ENCODE measurements around the gene RASGRP2.
A peak's percentile ranks its signal among the peaks of the same experiment; 100 is the strongest.

The RASGRP2 gene

DNA sequence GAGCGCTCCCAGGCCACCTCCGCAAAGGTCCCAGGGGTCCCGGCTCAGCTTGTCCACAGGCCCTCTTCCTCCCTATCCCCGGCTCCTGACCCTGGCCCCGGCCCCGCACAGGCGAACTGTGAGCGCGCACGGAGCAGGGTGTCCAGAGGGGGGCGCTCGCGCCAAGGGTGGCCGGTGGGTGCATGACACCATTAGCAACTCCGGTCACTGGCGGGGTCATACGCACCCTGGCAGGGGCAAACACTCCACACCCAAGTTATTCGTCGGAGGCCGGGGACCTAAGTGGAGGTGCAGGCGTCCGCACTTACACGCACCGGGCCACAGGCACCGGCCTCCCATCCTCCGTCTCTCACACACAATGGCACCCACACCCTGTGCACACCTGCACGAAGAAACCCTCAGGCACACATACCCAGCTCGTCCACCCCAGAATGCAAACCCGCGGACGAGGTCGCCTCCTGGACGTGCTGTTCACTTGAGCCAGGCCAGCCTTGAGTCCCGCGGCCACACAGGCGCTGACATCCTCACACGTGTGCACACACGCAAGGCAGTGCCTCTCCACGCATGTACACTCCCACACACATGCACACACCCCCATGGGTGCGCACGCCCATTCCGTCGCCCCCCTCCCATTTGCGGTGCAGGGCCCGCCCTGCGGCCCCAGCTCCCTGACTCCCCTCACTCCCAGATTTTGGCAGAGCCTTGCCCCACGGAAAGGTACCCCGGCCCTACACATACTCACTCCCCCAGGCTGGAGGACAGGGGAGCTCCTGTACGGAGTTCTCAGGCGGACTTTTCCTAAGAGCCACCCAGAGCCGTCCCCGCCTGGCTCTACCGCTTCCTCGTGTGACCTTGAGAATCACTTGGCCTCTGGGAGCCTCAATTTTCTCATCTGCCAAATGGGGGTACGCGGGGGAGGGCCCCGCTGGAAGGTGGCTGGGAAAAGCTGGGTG is at the start of gene RASGRP2:
Gene RASGRP2, minus strand, starts transcription at position 552 of the 953 bp plus-strand sequence. CDS start 1,276 bp downstream, outside the sequence.
- peak; percentile 81 for DNase-seq

DNA sequence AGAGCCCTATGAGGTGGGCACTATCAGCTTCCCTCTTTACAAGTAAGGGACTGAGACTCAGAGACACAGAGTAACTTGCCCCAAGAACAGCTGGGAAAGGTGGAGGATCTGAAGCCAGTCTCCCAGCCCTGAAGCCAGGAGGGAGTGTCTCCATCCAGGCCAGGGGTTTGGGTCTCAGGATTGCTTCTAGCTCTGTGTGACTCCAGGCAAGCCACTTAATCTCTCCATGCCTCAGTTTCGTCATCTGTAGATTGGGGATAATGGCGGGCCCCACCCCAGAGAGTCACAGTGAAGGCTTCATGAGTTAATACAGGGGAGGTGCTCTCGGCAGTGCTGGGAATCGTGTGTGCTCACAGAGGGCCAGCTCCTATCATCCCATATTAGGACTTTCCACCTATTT is 48.5 kb upstream of the RASGRP2 start:
- DNase-seq, result no peak

GRCh38 chr11:64791781-64792291 is 47.9 kb upstream of the RASGRP2 start:
- no peak for DNase-seq

- DNase-seq, result no peak
Measured at GRCh38 chr11:64790205-64791095, 46.5 kb upstream of the RASGRP2 start.

- no peak for DNase-seq
Measured at GRCh38 chr11:64789331-64790204, 45.6 kb upstream of the RASGRP2 start.

- DNase-seq, result no peak
Measured at GRCh38 chr11:64788321-64789215, 44.6 kb upstream of the RASGRP2 start.

DNA sequence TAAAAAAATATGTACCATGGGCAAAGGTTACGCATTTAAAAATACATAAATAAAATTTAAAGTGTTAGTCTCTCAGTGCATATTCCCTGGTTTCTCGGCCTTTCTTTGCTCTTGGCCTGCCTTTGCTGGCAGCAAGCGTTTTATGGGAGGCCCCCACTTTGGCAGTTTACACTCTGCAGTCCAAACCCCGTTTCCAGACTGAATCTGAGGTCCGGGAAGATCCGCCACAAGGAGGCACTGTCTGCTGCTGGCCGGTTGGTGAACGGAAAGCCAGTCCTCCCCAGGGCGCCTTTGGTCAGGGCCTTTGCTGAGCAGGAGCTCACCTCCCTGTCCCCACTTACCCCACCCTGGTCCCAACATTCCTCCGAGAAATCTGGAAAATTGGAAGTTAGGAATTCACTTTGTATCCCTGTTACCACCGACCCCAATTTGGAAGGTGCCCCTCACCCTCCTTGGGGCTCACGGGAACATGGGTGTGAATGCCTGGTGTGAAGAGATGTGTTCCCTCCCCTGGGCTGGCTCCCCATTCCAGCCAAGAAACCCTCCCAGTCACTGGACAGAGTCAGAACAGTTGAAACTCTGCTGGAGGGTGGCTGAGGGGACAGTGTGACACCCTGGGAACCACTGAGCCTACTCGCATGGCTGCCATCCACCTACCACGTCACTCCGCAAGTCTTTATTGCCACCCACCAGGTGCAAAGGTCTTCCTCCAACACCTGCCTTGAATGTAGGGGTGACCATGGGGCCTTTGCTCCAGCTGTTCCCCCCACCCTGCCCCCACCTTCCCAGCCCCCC is 43.8 kb upstream of the RASGRP2 start:
- peak; percentile 72 for DNase-seq

DNA sequence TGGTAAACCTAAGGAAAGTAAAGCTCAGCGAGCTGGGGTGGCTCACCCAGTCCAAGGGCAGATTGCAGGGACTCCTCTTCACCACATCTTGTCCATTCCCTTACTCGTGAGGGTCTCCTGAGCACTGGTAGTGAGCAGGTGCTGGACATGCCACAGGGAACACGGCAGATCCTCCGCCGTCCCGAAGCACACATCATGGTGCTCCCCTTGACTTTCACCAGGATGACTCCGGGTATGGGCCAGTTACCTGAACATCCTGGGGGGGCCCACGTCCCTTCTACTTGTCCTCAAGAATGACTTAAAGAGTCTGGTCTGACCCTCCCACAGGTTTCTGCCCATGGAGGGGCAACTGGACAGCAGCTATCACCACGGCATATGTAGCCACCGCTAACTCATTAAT is 42.4 kb upstream of the RASGRP2 start:
- no peak for DNase-seq

- DNase-seq, result no peak
Measured at GRCh38 chr11:64784813-64785581, 41.1 kb upstream of the RASGRP2 start.

- DNase-seq, result peak; percentile 99
Measured at GRCh38 chr11:64778473-64779298, 34.7 kb upstream of the RASGRP2 start, which contains the start of gene SF1. TSS of gene SF1 (minus strand) at chr11:64778542. CDS start at chr11:64778392, 150 bp downstream.

GRCh38 chr11:64778223-64778472 is 34.2 kb upstream of the RASGRP2 start:
- DNase-seq, result no peak

GRCh38 chr11:64777449-64778222 is 33.7 kb upstream of the RASGRP2 start:
- peak; percentile 84 for DNase-seq

GRCh38 chr11:64776875-64777274 is 32.9 kb upstream of the RASGRP2 start:
- no peak for DNase-seq

- no peak for DNase-seq
Measured at GRCh38 chr11:64776425-64776824, 32.5 kb upstream of the RASGRP2 start.

- no peak for DNase-seq
Measured at GRCh38 chr11:64774144-64774543, 30.2 kb upstream of the RASGRP2 start.

DNA sequence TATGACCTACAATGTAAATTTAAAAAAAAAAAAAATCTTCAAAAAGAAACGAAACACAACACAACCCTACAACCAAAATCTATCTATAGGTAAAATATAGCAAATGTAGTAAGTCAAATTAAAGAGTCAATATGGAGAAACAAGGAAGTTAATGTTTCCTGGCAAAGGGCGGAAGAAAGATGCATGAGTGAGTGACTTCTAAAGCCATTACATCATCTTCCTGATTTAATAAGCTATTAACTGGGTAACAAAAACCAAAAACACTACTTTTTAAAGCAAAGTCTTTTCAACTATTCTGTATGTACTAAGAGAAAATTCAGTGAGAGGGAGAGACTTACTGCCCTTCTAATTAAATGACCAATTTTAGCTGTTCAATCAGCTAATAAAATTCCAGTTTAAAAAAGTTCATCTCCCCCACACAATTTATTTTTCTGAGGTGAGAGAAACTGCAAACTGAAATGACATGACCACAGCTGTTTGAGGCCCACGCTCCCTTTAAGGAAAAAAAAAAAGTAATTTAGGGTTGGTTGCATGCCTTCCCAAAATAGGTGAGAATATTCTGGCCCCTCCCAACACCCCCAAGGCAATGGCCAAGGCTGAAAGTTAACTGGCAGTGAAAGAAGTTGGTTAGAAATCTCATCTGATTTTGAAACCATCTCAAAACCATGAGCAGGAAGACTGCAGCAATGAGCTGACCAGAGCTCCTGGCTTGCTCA is 28.5 kb upstream of the RASGRP2 start:
- DNase-seq, result no peak

GRCh38 chr11:64771861-64772260 is 27.9 kb upstream of the RASGRP2 start:
- no peak for DNase-seq
